Fibroblast of the aortic adventitia (primary cell): Measurements from ENCODE around the gene MBD1. TPM values are rescaled to one million over a fixed set of nuclear protein-coding genes. Genes with fewer than 3 reads are reported as not detected.

Experiments used
- DNase-seq: peaks from one replicate; pipeline ENCODE4 v3.0.0-alpha.2; 2010; ENCODE audit warnings: low read depth
- H3K4me3 ChIP-seq: 2 replicates; pipeline ENCODE4 v1.5.1; 2011; ENCODE audit warnings: low read depth, mild to moderate bottlenecking, control low read depth, low read length, moderate library complexity
- CTCF ChIP-seq: IDR thresholded peaks from 2 replicates; pipeline ENCODE4 v1.5.1; 2011; ENCODE audit warnings: mild to moderate bottlenecking, low read length, control low read depth, inconsistent platforms; ENCODE audit not compliant: insufficient read depth
- total RNA-seq: library from RNA; depleted of rRNA; stranded (reverse); fragments of >200 nt; gene quantifications from 2 replicates; pipeline ENCODE4 v1.2.3, GENCODE V29; 2012; ENCODE audit warnings: low replicate concordance

The MBD1 gene
- total RNA-seq, 1 donor = 50.3 TPM

- H3K4me3 ChIP-seq = peak overlapping the region; percentile 70
- no peak for TF ChIP-seq CTCF
- DNase-seq = peak; percentile 90
Observed at GRCh38 chr18:50306944-50307343, 25.6 kb upstream of the MBD1 start.

- DNase-seq = no peak
- no peak for TF ChIP-seq CTCF
- no peak overlapping the region for H3K4me3 ChIP-seq
Observed at GRCh38 chr18:50301074-50301473, 19.8 kb upstream of the MBD1 start.

GRCh38 chr18:50299626-50300388, 18.5 kb upstream of the MBD1 start:
- no peak for DNase-seq
- no peak overlapping the region for H3K4me3 ChIP-seq
- TF ChIP-seq CTCF = no peak

GRCh38 chr18:50298443-50299284, 17.3 kb upstream of the MBD1 start:
- no peak for DNase-seq
- no peak overlapping the region for H3K4me3 ChIP-seq
- no peak for TF ChIP-seq CTCF

- H3K4me3 ChIP-seq = peak overlapping the region; percentile 65
- TF ChIP-seq CTCF = no peak
- DNase-seq = peak; percentile 73
Observed at GRCh38 chr18:50297621-50298442, 16.5 kb upstream of the MBD1 start.

- no peak overlapping the region for H3K4me3 ChIP-seq
- no peak for TF ChIP-seq CTCF
- DNase-seq = no peak
Observed at GRCh38 chr18:50293039-50293438, 11.7 kb upstream of the MBD1 start.
